Stimulated activated CD4-positive, alpha-beta T cell treated with anti-CD3 and anti-CD28 coated beads, TNF-alpha, amount 100 ng/mL, for 24 hours (primary cell): ENCODE measurements around the gene CERS4.
A peak's percentile ranks its signal among the peaks of the same experiment; 100 is the strongest.
"Not testable (repeated sequence)": the region's sequence is repeated elsewhere in the genome, so short reads cannot be mapped to it uniquely, and the experiment has no call there.

Experiments
- DNase-seq, 3 experiments: peaks; one replicate each; pipeline ENCODE4 v3.0.0-alpha.2; 2020; ENCODE audit warnings: low read depth in 3 of 3

Gene CERS4

DNA sequence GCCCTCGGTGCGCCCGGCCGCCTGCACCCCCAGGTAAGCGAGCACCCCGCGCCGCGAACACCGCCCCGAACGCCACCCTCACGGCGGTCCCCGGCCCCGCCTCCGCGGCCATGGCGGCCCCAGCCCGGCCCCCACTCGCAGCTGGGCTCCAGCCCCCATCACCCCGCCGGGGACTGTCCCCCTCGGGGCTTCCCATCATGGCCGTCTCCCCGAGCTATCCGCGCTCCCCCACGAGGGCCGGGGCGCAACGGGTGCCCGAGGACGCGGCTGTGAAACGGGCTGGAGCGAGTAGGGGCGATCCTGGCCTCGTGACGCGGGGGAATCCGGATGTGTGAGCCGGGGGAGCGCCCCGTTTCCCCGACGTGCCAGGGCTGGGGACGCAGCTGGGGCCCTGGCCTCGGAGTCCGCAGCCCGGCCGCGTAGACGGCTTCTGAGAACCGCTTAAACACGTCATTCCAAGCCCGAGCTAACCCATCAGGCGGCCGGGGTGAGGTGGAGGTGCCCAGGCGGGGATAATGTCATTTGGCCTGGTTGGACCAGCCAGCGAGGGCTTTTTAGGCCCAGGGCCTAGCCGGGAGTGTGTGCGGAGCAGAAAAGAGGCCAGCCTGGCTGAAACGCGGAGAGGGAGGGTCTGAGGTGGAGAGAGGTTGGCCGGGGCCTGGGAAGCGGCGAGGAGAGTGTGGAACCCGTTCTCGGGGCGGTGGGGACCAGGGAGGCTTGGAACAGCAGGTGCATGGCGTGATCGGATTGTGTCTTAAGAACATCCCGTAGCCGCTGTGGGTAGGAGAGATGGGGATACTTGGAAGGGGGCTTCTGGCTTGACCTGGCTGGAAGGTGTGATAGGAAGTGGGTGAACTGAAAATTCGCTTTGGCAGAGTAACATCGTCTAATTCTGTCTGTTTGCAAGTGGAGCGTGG is 550 bp downstream of the CERS4 start:
- DNase-seq: peak; percentile 40 to 72 (median 52)

DNA sequence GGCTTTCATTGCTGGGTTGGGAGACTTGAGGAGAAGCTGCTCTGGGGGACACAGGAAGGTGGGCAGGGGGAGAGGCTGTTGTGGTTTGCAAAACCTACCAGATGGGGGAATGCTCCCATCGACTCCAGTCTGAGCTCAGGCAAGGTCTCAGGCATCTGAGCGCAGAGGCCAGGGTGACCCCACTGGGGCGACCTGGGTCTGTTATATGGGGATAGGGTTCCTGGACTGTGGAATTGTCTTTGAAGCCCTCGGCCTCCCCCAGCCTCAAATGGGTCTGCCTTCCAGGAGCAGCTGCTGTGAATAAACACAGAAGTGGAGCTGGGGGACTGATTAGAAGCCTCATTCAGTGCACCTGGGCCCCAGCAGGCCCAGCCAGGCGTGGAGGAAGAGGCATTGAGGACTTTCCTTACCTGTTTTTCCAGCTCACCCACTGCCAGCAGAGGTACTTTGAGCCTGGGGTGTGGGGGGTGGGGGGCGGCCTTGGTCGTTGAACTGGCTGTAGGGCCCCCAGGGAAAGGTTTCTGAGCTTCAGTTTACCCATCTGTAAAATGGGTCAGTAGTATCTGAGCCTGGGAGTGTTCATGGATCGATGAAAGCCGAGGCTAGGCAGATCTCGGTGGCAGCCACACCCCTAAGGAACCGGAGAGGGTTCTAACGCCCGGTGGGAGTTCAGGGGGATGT is 1.4 kb downstream of the CERS4 start:
- DNase-seq: no peak

DNA sequence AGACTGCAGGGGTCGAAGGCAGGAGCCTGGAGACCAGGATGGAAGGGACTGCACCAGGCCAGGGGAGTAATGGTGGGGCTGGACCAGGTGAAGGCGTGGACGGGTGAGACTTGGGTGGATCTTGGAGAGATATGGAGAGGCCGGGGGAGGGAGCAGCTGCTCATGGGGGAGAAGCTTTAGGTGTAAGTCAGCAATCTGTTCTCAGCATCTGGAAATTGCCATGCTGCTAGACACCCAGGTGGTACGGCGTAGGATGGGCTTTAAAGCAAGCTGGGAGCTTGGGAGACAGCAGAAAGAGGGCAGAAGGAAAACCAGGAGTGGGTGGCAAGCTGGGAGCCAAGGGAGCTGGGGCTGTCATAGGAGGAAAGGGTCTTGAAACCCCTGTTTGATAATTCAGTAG is 3.0 kb downstream of the CERS4 start:
- DNase-seq: no peak

DNA sequence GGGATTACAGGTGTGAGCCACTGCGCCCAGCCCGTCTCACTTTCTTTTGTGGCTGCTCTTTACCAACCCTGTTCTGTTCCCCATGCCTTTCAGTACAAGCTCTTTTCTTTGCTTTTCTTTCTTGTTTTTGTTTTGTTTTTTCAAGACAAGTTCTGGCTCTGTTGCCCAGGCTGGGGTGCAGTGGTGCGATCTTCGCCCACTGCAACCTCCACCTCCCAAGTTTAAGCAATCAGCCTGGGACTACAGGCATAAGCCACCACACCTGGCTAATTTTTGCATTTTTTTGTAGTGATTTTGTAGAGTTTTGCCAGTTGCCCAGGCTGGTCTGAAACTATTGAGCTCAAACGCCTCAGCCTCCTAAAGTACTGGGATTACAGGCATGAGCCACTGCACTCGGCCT is 3.7 kb downstream of the CERS4 start:
- DNase-seq: no peak

DNA sequence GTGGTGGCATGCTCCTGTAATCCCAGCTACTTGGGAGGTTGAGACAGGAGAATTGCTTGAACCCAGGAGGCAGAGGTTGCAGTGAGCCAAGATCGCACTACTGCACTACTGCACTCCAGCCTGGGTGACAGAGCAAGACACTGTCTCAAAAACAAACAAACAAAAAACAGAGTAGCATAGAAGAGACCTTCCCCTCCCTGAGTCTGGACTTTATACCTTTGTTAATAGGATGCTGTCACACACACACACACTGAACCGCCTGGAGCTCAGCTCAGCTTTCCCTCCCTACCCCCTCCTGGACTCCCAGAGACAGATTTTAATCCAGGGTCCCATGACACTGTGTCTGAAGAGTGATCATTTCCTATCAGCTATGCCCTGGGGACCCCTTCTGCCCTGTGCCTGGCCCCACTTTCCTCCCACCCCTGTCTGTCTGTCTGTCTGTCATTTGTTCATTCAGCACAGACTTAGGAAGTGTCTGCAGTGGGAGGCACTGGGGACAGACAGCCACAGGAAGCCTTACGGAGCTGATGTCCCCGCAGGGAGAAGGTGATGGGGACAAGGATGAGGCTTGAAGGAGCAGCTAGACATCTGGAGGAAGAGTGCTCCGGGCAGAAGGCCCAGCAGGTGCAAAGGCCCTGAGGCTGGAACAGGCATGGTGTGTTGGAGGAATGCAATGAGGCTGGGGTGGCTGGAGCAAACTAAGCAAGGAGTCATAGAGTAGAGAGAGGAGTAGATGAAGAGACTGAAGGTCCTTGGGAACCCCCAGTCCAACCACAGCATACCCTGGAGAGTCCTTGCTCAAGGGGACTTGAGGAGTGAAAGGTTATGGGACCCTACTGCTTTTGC is 4.9 kb downstream of the CERS4 start:
- no peak for DNase-seq

DNA sequence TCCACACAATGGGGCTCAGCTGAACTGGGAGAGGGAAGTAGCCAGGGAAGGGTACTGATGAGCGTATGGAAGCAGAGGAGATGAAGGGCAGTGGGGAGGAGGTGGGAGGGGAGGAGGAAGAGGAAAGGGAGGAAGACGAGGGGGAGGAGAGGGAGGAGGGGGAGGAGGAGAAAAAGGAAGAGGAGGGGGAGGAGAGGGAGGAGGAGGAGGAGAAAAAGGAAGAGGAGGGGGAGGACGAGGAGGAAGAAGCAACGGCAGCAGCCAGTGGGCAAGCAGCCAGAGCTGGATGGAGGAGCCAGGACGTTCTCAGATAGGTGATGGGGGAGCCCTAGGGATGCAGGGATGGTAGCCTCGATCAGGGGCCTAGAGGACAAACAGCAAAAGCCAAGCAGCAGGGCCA is 5.6 kb downstream of the CERS4 start:
- no peak for DNase-seq

DNA sequence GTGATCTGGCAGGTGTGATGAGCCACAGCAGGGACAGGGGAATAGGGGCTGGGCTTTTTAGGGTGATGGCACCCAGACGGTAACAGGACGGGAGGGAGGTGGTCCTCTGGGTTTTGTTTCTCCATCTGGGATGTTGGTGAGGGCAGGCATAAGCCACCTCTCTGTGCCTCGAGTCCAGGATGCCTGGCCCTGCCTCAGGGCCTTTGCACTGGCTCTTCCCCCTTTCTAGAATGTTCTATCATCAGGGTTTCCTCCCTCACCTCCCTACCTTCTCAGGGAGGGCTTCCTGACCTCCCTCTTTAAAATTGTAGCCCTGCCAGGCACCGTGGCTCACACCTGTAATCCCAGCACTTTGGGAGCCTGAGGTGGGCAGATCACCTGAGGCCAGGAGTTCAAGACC is 6.6 kb downstream of the CERS4 start:
- no peak for DNase-seq

DNA sequence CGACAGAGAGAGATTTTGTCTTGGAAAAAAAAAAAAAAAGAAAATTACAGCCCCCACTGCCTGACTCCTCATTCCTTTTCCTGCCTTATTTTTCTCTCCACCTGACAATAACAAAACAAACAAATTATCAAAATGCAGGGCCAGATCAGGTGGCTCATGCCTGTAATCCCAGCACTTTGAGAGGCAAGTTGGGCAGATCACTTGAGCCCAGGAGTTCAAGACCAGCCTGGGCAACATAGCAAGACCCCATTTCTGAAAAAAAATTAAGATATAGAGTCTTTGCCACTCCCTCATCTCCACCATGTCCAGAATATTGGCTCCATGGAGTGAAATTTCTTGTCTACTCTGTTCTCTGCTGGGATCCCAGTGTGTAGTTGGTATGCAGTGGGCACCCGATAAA is 7.2 kb downstream of the CERS4 start:
- DNase-seq: no peak

DNA sequence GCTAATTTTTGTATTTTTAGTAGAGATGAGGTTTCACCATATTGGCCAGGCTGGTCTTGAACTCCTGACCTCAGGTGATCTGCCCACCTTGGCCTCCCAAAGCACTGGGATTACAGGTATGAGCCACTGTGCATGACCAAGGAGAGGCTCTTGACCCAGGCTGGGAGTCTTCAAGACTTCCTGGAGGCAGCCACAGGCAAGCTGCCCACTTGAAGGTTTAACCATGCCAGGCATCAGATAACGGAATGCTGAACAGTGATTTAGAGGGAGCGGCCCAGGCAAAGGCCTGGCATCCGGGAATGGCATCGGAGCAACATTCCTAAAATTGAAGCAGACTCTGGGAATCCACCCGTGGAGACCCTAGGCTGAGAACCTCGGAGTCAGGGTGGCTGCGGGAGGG is 9.0 kb downstream of the CERS4 start:
- not testable (repeated sequence) for DNase-seq

DNA sequence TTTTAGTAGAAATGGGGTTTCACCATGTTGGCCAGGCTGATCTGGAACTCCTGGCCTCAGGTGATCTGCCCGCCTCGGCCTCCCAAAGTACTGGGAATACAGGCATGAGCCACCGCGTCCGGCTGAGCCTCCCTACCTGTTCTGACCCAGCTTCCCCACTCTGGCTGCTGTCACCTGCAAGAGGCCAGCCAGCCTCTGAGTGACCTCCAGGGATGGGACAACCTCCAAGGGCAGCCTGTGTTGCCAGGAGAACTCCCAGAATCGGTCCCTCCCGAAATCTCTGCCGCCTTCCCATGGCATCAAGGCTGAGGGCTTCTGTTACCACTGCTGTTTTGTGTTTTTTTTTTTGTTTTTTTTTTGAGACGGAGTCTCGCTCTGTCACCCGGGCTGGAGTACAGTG is 11.3 kb downstream of the CERS4 start:
- DNase-seq: no peak

DNA sequence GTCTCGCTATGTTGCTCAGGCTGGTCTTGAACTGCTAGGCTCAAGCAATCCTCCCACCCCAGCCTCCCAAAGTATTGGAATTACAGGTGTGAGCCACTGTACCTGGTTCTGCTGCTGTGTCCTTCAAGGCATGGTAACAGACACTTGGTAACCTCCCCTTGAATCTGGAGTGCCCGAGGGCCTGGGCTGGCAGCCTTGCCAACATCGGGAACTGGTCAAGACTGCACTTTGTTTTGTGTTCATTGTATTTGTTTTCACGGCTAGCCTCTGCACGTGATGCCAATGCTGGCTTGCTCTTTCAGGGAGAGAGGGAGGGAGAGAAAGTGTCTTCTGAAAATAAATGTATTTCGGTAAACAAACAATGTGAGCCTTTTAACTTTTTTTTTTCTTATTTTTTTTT is 12.0 kb downstream of the CERS4 start:
- no peak for DNase-seq

DNA sequence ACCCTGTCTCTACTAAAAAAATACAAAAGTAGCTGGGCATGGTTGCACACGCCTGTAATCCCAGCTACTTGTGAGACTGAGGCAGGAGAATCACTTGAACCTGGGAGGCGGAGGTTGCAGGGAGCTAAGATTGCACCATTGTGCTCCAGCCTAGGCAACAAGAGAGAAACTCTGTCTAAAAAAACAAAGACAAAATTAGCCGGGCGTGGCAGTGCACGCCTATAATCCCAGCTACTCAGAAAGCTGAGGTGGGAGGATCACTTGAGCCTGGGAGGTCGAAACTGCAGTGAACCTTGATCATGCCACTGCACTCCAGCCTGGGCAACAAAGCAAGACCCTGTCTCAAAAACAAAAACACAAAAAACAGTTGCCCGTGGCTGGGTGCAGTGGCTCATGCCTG is 14.3 kb downstream of the CERS4 start:
- DNase-seq: not testable (repeated sequence)

DNA sequence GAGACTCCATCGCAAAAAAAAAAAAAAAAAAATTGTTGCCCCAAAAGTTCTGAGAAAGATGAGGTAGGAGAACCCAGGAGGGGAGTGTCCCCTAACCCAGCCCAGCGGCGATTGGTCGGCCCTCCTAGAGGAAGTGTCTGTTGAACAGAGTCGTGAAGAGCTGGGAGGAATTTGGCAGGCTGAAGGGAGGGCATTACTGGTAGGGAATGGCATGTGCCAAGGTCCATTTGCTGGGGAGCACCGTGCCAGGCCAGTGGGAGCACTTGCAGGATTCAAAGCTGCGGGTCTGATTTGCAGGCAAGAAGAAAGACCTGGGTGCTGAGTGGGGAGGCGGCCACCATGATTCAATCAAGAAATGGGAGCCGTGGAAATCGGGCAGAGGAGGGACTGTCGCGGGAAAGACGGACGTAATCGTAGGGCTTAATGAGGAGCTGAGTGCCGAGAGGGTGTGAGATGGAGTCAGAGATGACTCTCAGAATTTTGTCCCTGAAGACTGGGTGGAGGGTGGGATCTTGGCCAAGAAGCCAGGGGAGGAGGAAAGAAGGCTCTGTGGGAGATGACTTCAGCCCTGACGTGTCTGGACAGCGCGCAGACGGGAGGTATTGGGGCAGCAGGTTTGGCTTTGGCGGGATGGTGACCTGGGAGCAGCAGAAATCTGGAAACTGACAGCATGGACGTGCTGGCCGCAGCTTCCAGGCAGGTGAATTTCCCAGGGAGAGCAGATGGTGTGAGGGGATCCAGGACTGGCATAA is 15.4 kb downstream of the CERS4 start:
- DNase-seq: no peak

DNA sequence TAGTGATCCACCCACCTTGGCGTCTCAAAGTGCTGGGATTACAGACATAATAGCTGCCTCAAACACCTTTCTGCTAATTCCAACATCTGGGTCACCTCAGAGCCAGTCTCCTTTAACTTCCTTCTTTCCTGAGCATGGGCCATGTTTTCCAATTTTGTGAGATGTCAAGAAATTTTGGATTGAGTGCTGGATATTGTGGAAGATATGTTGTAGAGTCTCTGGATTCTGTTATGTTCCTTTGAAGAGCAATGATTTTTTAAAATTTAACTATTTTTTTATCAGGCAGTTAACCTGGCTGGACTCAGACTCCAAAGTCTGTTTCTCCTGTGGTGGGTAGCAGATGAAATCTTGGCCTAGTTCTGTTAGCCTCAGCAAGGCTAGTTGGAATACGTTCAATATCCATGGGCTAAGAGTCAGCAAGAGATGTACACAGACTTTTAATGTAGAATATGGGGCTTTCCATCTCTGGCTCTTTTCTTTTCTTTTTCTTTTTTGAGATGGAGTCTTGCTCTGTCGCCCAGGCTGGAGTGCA is 22.0 kb downstream of the CERS4 start:
- no peak for DNase-seq

DNA sequence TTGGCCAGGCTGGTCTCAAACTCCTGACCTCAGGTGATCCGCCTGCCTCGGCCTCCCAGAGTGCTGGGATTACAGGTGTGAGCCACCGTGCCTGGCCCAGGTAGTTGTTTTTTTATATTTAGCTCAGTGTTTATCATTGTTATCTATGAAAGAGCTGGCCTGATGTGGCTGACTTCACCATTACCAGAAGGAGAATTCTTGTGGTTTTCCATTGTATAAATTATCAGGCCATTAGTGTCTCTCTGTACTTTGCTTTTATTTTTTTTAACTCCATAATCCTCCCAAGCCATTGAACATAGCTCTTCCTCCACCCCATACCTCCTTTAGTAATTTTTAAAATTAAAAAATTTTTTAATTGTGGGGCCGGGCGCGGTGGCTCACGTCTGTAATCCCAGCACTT is 24.2 kb downstream of the CERS4 start:
- DNase-seq: no peak

DNA sequence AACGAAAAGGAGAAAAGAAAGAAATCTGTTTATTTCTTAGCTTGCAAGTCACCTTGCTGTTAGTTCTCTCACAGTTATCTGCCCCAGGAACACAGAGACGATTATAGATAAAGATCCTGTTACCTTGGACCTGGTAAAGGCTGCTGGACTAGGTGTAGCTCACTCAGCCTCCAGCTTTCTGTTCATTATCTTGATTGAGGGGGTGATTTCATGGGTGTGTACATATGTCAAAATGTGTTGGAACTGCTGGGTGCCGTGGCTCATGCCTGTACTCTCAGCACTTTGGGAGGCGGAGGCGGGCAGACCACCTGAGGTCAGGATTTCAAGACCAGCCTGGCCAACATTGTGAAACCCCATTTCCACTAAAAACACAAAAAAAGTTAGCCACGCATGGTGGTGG is 27.9 kb downstream of the CERS4 start:
- no peak for DNase-seq

DNA sequence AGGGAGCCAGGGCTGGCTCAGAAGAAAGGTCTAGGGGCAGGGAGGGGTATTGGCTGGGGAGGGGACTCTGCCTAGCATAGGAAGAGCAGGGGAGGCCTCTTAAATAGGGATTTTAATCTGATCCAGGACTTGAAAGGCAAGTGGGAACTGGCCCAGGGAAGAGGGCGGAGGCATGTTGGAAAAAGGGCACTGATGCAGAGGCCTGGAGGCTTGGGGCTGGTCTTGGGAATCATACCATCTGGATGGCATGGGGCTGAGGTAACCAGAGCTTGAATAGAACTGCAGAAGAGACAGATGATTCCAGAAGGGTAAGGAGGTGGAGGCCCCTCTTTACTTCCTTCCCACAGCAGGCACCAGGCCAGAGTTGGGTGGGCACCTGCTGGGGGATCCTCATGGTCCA is 29.1 kb downstream of the CERS4 start:
- no peak for DNase-seq

DNA sequence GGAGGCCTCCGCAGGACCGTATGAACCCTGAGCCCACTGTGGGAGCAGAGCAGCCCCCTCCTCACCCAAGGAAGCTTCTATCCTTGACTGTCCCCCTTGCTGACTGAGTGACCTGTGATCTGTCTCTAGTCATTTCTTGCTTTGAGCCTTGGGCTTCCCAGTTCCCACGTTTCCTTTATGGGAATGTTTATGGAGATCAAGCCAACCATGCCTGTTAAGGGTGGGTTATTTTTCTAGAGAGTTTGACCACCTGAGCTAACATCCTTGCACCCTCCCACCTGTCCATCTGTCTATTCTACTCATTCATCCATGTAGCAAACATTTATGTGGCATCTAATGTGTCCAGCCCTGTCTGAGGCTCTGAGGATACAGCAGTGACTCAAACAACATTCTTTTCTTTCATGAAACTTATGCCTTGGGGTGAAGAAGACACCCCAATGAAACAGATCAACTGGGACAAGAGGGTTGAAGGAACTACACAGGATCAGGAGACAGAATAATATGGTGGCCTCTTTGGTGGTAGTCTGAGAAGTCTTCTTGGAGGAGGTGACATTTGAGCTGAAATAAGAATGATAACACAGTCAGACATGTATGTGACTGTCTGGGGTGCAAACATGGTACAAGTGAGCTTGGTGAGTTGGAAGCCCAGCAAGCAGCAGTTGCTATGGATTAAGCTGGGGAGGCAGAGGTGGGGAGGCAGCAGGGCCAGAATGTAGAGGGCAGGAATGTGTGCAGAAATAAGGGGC is 30.5 kb downstream of the CERS4 start:
- no peak for DNase-seq

DNA sequence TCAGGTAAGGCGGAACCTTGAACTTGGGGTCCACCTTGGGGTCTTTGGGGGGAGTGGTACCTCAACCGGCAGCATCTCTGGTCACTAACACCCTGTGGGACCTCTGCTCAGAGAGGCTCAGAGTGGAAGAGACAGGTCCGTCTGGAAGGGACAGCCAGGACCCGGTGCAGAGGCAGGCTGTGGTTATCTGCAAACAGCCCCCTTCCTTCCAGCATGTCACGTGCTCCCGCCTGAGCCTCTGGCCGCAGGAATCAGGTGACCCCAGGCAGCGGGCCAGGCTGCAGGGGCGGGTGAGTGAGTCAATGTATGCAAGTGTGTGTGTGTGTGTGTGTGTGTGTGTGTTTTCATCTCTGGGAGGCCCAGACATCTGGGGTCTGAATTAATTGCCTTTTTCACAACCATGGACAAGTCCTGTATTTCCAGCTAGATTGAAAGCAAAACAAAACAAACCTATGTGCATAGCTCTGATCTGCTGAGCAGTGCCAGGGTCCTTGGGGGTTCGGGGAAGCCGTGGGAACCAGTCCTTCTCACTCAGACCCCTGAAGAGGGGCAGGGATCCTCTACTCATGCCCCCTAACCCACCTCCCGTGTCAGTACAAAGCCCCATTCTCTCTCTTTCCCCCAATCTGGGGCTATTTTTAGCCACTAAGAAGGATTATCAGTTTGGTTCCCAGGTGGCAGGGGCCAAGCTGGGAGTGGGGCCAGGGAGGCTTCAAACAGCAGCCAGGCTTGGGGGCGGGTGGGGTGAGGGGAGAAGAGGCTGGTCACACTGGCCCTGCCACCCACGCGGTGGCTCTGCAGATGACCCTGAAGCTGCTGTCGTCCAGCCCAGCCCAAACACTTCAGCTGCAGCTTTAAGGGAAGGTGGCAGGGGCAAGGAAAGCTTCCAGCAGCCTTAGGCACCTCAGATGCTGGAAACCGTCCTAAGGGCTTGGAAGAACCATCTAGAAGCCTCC is 31.4 kb downstream of the CERS4 start:
- DNase-seq: peak in 2 of 3 experiments; percentile 5 to 33
